HepG2 (cell line): ENCODE data around the gene EIF3J. TPM values are rescaled to one million over a fixed set of nuclear protein-coding genes. Genes with fewer than 3 reads are reported as not detected.

Experiments used
- ATAC-seq: fragments of 200-7000 bp; cut with Tn5 transposase; 3 replicates; pipeline ENCODE4 v1.9.1; 2020; ENCODE audit warnings: mild to moderate bottlenecking, moderate library complexity
- BruUV-seq: library from RNA; stranded (reverse); fragments of 400-500 nt; replicated peaks from 2 replicates; lab custom pipeline; 2021; lab: Mats Ljungman, UMichigan
- CTCF ChIA-PET: fragments of 300-600 bp; formaldehyde crosslinking; extraction: SDS; loops from one replicate; lab custom pipeline; 2021; ENCODE audit warnings: low total read pairs, inconsistent platforms, low intra/inter-chr PET ratio; lab: Yijun Ruan, JAX
- POLR2A ChIA-PET: fragments of 350-600 bp; sonication (Branson Sonifier 250); formaldehyde crosslinking; loops from one replicate; lab custom pipeline; 2020; ENCODE audit warnings: antibody characterized with exemption, inconsistent platforms; lab: Yijun Ruan, JAX
- DNase-seq: peaks from one replicate; pipeline ENCODE4 v3.0.0-alpha.2; 2015; ENCODE audit warnings: low spot score
- FAIRE-seq: peaks from 3 replicates; lab custom pipeline; 2011; peaks lifted over from hg19 to GRCh38; lab: Jason Lieb, UNC
- H2AFZ ChIP-seq: one replicate; pipeline ENCODE4 v1.6.1; 2011; ENCODE audit warnings: low read length, inconsistent platforms
- H3K27ac ChIP-seq: fragments of 300-600 bp; 3 replicates; pipeline ENCODE4 v1.8.0; 2011; ENCODE audit warnings: mixed run types, mild to moderate bottlenecking, mixed read lengths, low read length, inconsistent platforms; ENCODE audit not compliant: insufficient read depth; ENCODE audit errors: extremely low read length
- H3K27me3 ChIP-seq, 2 experiments: fragments of 200-600 bp in 1 of 2; 2 replicates in 1 of 2; 3 replicates in 1 of 2; pipeline versions ENCODE4 v1.6.0 to v1.8.0; 2011; ENCODE audit warnings: low read length in 2 of 2, mild to moderate bottlenecking in 2 of 2, moderate library complexity in 2 of 2, inconsistent platforms in 1 of 2; ENCODE audit not compliant: insufficient read depth in 2 of 2, control insufficient read depth in 1 of 2
- H3K36me3 ChIP-seq, 2 experiments: fragments of 200-600 bp in 1 of 2; replicated peaks in 1 of 2; 2 replicates in 1 of 2; 3 replicates in 1 of 2; pipeline versions ENCODE4 v1.5.1 to v1.8.0; 2011; ENCODE audit warnings: low read length in 2 of 2, inconsistent platforms in 1 of 2; ENCODE audit not compliant: insufficient read depth in 2 of 2, control insufficient read depth in 1 of 2
- H3K4me1 ChIP-seq: 2 replicates; pipeline ENCODE4 v1.5.1; 2012; ENCODE audit warnings: low read length, inconsistent platforms; ENCODE audit not compliant: insufficient read depth
- H3K4me2 ChIP-seq: 2 replicates; pipeline ENCODE4 v1.6.0; 2011; ENCODE audit warnings: low read depth, low read length, inconsistent platforms
- H3K4me3 ChIP-seq, 3 experiments: fragments of 200-600 bp in 1 of 3; sonication (generic), shearing (Covaris generic) in 1 of 3; replicated peaks in 1 of 3; 2 replicates each; pipeline ENCODE4 v1.5.1; 2011 to 2016; ENCODE audit warnings: low read length in 3 of 3, inconsistent platforms in 2 of 3, low read depth in 2 of 3, mild to moderate bottlenecking in 2 of 3, control low read depth in 1 of 3, mixed read lengths in 1 of 3; ENCODE audit not compliant: insufficient read depth in 1 of 3
- H3K79me2 ChIP-seq: one replicate; pipeline ENCODE4 v1.6.1; 2011; ENCODE audit warnings: low read length, inconsistent platforms; ENCODE audit not compliant: insufficient read depth
- H3K9ac ChIP-seq: 2 replicates; pipeline ENCODE4 v1.6.0; 2011; ENCODE audit warnings: mild to moderate bottlenecking, low read depth, low read length, inconsistent platforms; ENCODE audit not compliant: insufficient read depth
- H3K9me3 ChIP-seq: 2 replicates; pipeline ENCODE4 v1.5.1; 2012; ENCODE audit warnings: mild to moderate bottlenecking, low read length
- H4K20me1 ChIP-seq: 2 replicates; pipeline ENCODE4 v1.6.0; 2011; ENCODE audit warnings: inconsistent platforms, mild to moderate bottlenecking, low read length, moderate library complexity; ENCODE audit not compliant: insufficient read depth
- BRCA1 ChIP-seq: sonication (generic); formaldehyde crosslinking; IDR thresholded peaks from 2 replicates; pipeline ENCODE4 v1.4.0; 2020; ENCODE audit warnings: missing genetic modification reagents
- CCDC6 ChIP-seq: sonication (generic); formaldehyde crosslinking; IDR thresholded peaks from 2 replicates; pipeline ENCODE4 v1.8.1; 2022; ENCODE audit warnings: mild to moderate bottlenecking, missing genetic modification reagents, moderate library complexity
- MIXL1 ChIP-seq: IDR thresholded peaks from 2 replicates; pipeline ENCODE4 v1.6.1; 2016
- MTA3 ChIP-seq: sonication (generic); formaldehyde crosslinking; IDR thresholded peaks from 2 replicates; pipeline ENCODE4 v1.4.0; 2020; ENCODE audit warnings: missing genetic modification reagents
- NCOA2 ChIP-seq: sonication (generic); formaldehyde crosslinking; IDR thresholded peaks from 2 replicates; pipeline ENCODE4 v1.8.0; 2022; ENCODE audit warnings: inconsistent platforms
- NR2F2 ChIP-seq: IDR thresholded peaks from 2 replicates; pipeline ENCODE4 v1.6.1; 2012; ENCODE audit warnings: low read depth, inconsistent platforms, borderline replicate concordance
- SKI ChIP-seq: fragments of 450-650 bp; IDR thresholded peaks from one replicate; pipeline ENCODE4 v1.6.1; 2018; ENCODE audit warnings: mild to moderate bottlenecking; ENCODE audit not compliant: partially characterized antibody
- SMAD1 ChIP-seq: sonication (generic); formaldehyde crosslinking; IDR thresholded peaks from 2 replicates; pipeline ENCODE4 v1.4.0; 2020; ENCODE audit warnings: missing genetic modification reagents, low read depth, mild to moderate bottlenecking, borderline replicate concordance
- SNAPC2 ChIP-seq: sonication (generic); formaldehyde crosslinking; IDR thresholded peaks from 2 replicates; pipeline ENCODE4 v1.8.1; 2022; ENCODE audit warnings: mild to moderate bottlenecking, missing genetic modification reagents
- TBX2 ChIP-seq: sonication (generic); formaldehyde crosslinking; IDR thresholded peaks from 2 replicates; pipeline ENCODE4 v1.5.0; 2020; ENCODE audit warnings: missing genetic modification reagents, mild to moderate bottlenecking, borderline replicate concordance
- TSC22D2 ChIP-seq: sonication (generic); formaldehyde crosslinking; IDR thresholded peaks from 2 replicates; pipeline ENCODE4 v1.5.1; 2020; ENCODE audit warnings: missing genetic modification reagents, mild to moderate bottlenecking, borderline replicate concordance
- U2AF1 ChIP-seq: fragments of 200-400 bp; formaldehyde crosslinking; optimal IDR thresholded peaks from 2 replicates; pipeline ENCODE3; 2017; ENCODE audit warnings: mild to moderate bottlenecking, low read depth, low read length
- ZBTB1 ChIP-seq: sonication (generic); formaldehyde crosslinking; IDR thresholded peaks from 2 replicates; pipeline ENCODE4 v1.4.0; 2020; ENCODE audit warnings: missing genetic modification reagents, borderline replicate concordance
- ZFP36 ChIP-seq: fragments of 150-350 bp; IDR thresholded peaks from 2 replicates; pipeline ENCODE4 v1.6.1; 2018; ENCODE audit warnings: borderline replicate concordance, low read length, low read depth; ENCODE audit not compliant: partially characterized antibody
- ZNF274 ChIP-seq: sonication (generic); formaldehyde crosslinking; IDR thresholded peaks from 2 replicates; pipeline ENCODE4 v1.5.1; 2020; ENCODE audit warnings: mild to moderate bottlenecking, missing genetic modification reagents
- ZNF33B ChIP-seq: sonication (generic); formaldehyde crosslinking; IDR thresholded peaks from 2 replicates; pipeline ENCODE4 v1.5.1; 2020; ENCODE audit warnings: mild to moderate bottlenecking, missing genetic modification reagents
- ZNF34 ChIP-seq: sonication (generic); formaldehyde crosslinking; IDR thresholded peaks from 2 replicates; pipeline ENCODE4 v1.4.0; 2020; ENCODE audit warnings: mild to moderate bottlenecking, missing genetic modification reagents, borderline replicate concordance
- ZNF362 ChIP-seq: sonication (generic); formaldehyde crosslinking; IDR thresholded peaks from 2 replicates; pipeline ENCODE4 v1.4.0; 2020; ENCODE audit warnings: missing genetic modification reagents, mild to moderate bottlenecking, borderline replicate concordance
- ZNF430 ChIP-seq: sonication (generic); formaldehyde crosslinking; IDR thresholded peaks from 2 replicates; pipeline ENCODE4 v1.9.0; 2021; ENCODE audit warnings: mild to moderate bottlenecking, missing genetic modification reagents
- ZNF615 ChIP-seq: sonication (generic); formaldehyde crosslinking; IDR thresholded peaks from 2 replicates; pipeline ENCODE4 v1.5.0; 2020; ENCODE audit warnings: mild to moderate bottlenecking, missing genetic modification reagents, borderline replicate concordance
- ZNF7 ChIP-seq: IDR thresholded peaks from 2 replicates; pipeline ENCODE4 v1.6.1; 2016; ENCODE audit warnings: missing biosample characterization, missing genetic modification reagents
- ZNF749 ChIP-seq: sonication (generic); formaldehyde crosslinking; IDR thresholded peaks from 2 replicates; pipeline ENCODE4 v1.8.0; 2022; ENCODE audit warnings: mild to moderate bottlenecking, missing genetic modification reagents, moderate library complexity, borderline replicate concordance
- ZNF83 ChIP-seq: sonication (generic); formaldehyde crosslinking; IDR thresholded peaks from 2 replicates; pipeline ENCODE4 v1.4.0; 2020; ENCODE audit warnings: missing genetic modification reagents, mild to moderate bottlenecking, borderline replicate concordance
- WGBS: methylation state at CpG from one replicate; pipeline ENCODE4 v1.1.6; 2017; ENCODE audit warnings: low lambda C conversion rate; 5-methylcytosine and 5-hydroxymethylcytosine counted together
- in situ Hi-C: cut with HindIII; loops from 2 replicates; pipeline ENCODE4 v1.10.0; 2017; ENCODE audit warnings: low pct_unique_long_range_greater_than_20kb; ENCODE audit not compliant: extremely low pct_ligation_motif_present
- intact Hi-C: fragments of 100-400 bp; cut with micrococcal nuclease; formaldehyde crosslinking; loops from one replicate; pipeline ENCODE4 v1.10.0; 2022; ENCODE audit not compliant: unreplicated experiment
- polyA plus RNA-seq, 8 experiments: library from polyadenylated mRNA; depleted of rRNA in 3 of 8; stranded (reverse) in 7 of 8; unstranded in 1 of 8; fragments of >200 nt; fragmentation: Illumina TruSeq in 4 of 8; extraction: Trizol in 4 of 8; gene quantifications; 2 replicates each; pipeline versions ENCODE4 v1.2.1 to v1.2.3, GENCODE V29; 2011 to 2016; ENCODE audit warnings: low read depth in 4 of 8, missing spikeins in 1 of 8, mixed read lengths in 1 of 8; ENCODE audit not compliant: insufficient read depth in 1 of 8
- total RNA-seq, 5 experiments: library from RNA; depleted of rRNA; stranded (reverse); fragments of >200 nt; fragmentation: Illumina TruSeq; extraction: Trizol; gene quantifications; 2 replicates each; pipeline ENCODE4 v1.2.3, GENCODE V29; 2016; ENCODE audit warnings: low read depth in 1 of 5
- TF ChIP-seq, protein P1 (sequence below), 2 experiments: fragments of 450-650 bp in 1 of 2; sonication (generic) in 1 of 2; formaldehyde crosslinking; IDR thresholded peaks; 2 replicates each; pipeline versions ENCODE4 v1.5.0 to v1.8.0; 2020 to 2022; ENCODE audit warnings: mild to moderate bottlenecking in 1 of 2, missing genetic modification reagents in 1 of 2

The EIF3J gene
- total and polyA plus RNA-seq, 2 of the 13 experiments (the other 11 are each of a cell fraction or from before 2014, with no cell fraction given): 51.7 to 69.2 TPM

- Histone ChIP-seq H3K9ac (peak overlapping the region; percentile 81), H3K4me3 (peak overlapping the region; percentile 70 to 89 (median 82)), H4K20me1 (peaks cover 14% of the 10 kb centered on the region; the same call in 1 of the 2 replicates), H3K4me2 (peak overlapping the region; percentile 79), H3K4me1 (peaks cover 37% of the 10 kb centered on the region), H2AFZ (no peak overlapping the region), H3K79me2 (peaks cover 38% of the 10 kb centered on the region), H3K27me3 (no peaks in the 10 kb centered on the region; a peak in 1 of 5 replicates), H3K27ac (peak overlapping the region; percentile 94), H3K9me3 (no peaks in the 10 kb centered on the region), H3K36me3 (peaks cover 2 to 5% of the 10 kb centered on the region in 2 experiments; a peak in 2 of 5 replicates)
- FAIRE-seq (no peak), DNase-seq (peak; percentile 77), ATAC-seq (peak; percentile 88)
- POLR2A ChIA-PET: interaction anchor here (0.7 to 2.6 kb wide), 11 partner anchors 8 to 248 kb away, joined by 3 to 22 read pairs (median 4); partner anchors contain the start of genes B2M, CTDSPL2, GOLM2 and PATL2
- CTCF ChIA-PET: interaction anchor here (0.9 kb wide), 1 partner anchor 14 kb away, joined by 3 read pairs; no protein-coding TSS in a partner anchor
- intact Hi-C loops (no loop called here), in situ Hi-C loops (no loop called here)
- 2% methylated on average over 3 of the region's 47 CpGs for WGBS
- no TSS peak for BruUV-seq
- TF ChIP-seq ZNF430 (CRISPR knock-in tag) (peak; percentile 89), ZNF7 (CRISPR knock-in tag) (no peak), ZFP36 (no peak), ZNF274 (CRISPR knock-in tag) (peak; percentile 60), SMAD1 (CRISPR knock-in tag) (no peak), TBX2 (no peak), MTA3 (no peak), ZNF749 (CRISPR knock-in tag) (0 out of 2 replicates have a peak, but pooled peaks have one; percentile 32), U2AF1 (no peak), TSC22D2 (no peak), ZNF83 (no peak), ZNF34 (CRISPR knock-in tag) (peak; percentile 32; the same call in 1 of the 2 replicates), MIXL1 (CRISPR knock-in tag) (no peak), NCOA2 (CRISPR knock-in tag) (0 out of 2 replicates have a peak, but pooled peaks have one; percentile 19), BRCA1 (no peak), NR2F2 (no peak), SKI (no peak), SNAPC2 (CRISPR knock-in tag) (no peak), ZNF362 (CRISPR knock-in tag) (peak; percentile 53; the same call in 1 of the 2 replicates), ZNF615 (no peak), ZBTB1 (CRISPR knock-in tag) (no peak), ZNF33B (CRISPR knock-in tag) (no peak), CCDC6 (no peak)
- TF ChIP-seq, protein P1, sequence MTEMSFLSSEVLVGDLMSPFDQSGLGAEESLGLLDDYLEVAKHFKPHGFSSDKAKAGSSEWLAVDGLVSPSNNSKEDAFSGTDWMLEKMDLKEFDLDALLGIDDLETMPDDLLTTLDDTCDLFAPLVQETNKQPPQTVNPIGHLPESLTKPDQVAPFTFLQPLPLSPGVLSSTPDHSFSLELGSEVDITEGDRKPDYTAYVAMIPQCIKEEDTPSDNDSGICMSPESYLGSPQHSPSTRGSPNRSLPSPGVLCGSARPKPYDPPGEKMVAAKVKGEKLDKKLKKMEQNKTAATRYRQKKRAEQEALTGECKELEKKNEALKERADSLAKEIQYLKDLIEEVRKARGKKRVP (CRISPR knock-in tag; IDR thresholded peaks at IDR 0.05): 0 out of 4 replicates have a peak, but pooled peaks of 1 of the 2 experiments have one; percentile 23
Measured at GRCh38 chr15:44536302-44536961, 515 bp upstream of the EIF3J start.
